Measurements from ENCODE around the gene MYO3B.

DNA sequence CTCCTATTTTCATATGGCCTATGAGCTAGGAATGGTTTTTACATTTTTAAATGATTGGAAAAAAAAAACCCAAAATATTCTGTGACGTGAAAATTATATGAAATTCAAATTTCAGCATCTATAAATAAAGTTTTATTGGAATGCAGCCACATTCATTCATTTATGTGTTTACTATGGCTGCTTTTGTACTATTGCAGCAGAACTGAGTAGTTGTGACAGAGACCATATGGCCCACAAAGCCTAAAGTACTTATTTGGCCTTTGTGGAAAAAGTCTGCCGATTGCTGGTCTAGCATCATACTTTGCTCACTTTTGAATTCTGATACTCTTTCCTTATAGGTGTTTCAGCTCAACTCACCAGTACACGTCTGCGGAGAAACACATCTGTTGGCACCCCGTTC is 39.0 kb downstream of the MYO3B start:
- TF ChIP-seq, protein P1, sequence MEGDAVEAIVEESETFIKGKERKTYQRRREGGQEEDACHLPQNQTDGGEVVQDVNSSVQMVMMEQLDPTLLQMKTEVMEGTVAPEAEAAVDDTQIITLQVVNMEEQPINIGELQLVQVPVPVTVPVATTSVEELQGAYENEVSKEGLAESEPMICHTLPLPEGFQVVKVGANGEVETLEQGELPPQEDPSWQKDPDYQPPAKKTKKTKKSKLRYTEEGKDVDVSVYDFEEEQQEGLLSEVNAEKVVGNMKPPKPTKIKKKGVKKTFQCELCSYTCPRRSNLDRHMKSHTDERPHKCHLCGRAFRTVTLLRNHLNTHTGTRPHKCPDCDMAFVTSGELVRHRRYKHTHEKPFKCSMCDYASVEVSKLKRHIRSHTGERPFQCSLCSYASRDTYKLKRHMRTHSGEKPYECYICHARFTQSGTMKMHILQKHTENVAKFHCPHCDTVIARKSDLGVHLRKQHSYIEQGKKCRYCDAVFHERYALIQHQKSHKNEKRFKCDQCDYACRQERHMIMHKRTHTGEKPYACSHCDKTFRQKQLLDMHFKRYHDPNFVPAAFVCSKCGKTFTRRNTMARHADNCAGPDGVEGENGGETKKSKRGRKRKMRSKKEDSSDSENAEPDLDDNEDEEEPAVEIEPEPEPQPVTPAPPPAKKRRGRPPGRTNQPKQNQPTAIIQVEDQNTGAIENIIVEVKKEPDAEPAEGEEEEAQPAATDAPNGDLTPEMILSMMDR (IDR thresholded peaks at IDR 0.05; ENCODE audit: low read depth, low read length, poor library complexity, severe bottlenecking) = no peak
- TF ChIP-seq EZH2phosphoT487 (IDR thresholded peaks at IDR 0.05; ENCODE audit: borderline replicate concordance, low read length) = no peak

Measured in DOHH2 (cell line).